Stimulated activated CD4-positive, alpha-beta T cell treated with anti-CD3 and anti-CD28 coated beads, Interleukin-12 subunit alpha, Interleukin-12 subunit beta, amount 100 ng/mL, for 4 hours (primary cell): Measurements from ENCODE around the gene FAM229A.
"Not testable (repeated sequence)": the region's sequence is repeated elsewhere in the genome, so short reads cannot be mapped to it uniquely, and the experiment has no call there.

Source experiments
- DNase-seq: peaks from one replicate; pipeline ENCODE4 v3.0.0-alpha.2; 2020

Gene FAM229A

DNA sequence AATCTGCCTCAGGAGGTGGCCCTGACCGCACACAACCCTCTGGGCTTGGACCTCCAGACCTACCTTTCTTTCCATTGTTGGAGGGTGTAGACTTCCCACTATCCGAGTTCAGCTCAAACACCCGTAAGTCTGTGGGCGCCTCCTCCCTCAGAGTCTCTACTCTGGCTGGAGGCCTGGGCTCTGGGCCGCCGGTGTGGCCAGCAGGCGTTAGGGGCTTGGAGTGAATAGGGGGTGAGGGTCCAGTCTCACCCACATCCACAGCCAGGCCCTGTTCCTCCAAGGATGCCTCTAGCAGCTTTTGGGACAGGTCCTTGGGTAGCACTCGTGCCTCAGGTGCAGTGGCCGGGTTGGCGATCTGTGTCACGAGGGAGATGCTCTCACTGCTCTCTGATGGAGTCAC is 13.9 kb upstream of the FAM229A start:
- no peak for DNase-seq

DNA sequence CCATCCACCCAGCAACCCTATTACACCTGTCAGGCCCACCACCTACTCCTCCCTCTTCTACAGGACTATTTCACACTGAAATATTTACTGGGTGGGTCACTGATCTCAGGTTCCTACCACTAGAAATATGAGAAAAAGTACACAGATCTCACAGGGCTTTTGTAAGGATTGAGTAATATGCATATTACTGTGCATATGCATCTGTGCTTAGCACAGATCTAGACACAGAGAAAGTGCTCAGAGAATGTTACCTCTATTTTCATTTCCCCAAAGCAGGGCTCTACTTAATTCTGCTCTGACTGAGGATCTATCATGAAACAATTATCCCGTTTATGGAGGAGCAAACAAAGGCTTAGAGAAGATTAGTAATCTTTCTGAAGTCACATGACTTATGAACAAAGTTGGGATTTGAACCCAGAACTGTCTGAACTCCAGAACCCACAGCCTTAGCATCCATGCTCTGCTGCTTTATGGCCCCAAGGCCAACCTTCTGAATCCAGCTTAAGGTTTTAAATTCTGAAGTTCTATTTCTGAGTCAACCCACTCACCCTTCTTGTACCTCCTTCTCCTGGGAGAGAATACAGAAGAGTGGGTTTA is 11.8 kb upstream of the FAM229A start:
- DNase-seq, result no peak

DNA sequence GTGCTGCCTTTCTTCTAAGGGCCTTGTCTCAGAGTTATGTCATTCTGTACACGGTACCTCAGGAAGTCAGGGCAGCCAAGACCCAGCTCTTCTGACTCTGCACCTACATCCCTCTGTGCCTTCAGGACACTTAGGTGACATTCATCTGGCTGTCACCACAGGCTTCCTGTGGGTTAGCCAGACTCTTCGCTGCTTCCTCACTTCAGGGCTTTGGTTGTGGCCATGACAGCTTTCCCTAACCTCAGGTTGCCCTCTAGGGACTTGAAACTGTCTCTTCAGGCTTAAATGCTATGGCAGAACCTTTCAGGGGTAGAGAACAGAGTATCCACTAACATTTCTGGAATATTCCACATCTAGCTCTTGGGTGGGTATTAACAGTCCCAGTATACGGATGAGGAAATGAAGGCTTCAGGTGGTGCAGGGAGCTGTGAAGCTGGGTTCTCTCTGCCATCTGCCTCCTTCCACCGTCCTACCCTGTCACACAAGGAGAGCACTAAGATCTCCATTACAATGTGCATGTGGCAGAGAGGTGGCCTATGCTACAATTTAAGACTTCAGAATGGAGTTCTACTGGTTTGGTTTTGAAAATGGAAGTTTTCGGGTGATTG is 10.0 kb upstream of the FAM229A start:
- no peak for DNase-seq

DNA sequence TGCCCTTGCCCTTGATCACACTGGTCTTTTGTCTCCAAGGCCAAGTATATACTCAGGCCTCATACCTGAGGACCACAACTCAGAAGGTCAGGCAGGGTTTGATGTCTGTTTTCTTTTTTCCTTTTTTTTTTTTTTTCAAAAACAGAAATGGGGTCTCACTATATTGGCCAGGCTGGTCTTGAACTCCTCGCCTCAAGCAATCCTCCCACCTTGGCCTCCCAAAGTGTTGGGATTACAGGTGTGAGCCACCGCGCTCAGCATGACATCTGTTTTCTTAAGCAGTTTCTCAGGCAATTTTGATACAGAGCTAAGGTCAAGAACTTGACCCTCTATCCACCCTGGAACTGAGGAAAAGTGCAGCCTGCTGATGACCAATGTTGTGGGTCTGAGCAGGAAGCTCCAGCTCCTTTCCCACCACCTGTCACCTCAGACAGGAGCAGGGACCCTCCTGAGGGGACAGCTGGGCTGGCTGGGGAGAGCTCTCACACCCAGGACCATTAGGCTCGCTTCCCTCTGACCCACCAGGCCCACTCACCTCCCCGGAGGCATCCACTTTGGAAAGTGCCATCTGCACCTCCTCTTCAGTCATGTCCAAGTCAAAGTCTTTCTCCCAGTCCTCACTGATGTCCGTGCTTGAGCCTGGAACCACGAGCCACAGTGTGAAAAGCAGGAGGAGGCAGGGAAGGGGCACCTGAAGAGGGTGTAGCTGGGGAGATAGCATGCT is 5.8 kb upstream of the FAM229A start:
- DNase-seq, result no peak

DNA sequence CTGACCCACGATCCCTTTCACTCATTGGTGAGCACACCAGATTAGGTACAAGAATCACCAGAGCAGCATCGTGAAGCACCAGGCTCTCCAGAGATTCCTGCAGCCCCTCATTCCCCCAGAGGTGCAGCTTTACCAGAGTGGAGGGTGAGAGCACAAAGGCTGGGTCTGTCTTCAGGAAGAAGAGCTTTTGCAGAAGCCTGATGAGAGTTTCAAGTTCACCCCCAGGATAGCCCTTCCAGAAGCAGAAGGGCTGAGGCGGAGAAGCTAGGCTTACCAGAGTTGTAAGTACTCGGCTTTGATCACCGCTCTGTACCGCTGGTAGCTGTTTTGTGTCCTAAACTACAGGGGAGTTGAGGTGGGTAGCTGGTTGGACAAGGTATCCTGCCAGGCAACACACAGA is 3.2 kb upstream of the FAM229A start:
- DNase-seq, result no peak

DNA sequence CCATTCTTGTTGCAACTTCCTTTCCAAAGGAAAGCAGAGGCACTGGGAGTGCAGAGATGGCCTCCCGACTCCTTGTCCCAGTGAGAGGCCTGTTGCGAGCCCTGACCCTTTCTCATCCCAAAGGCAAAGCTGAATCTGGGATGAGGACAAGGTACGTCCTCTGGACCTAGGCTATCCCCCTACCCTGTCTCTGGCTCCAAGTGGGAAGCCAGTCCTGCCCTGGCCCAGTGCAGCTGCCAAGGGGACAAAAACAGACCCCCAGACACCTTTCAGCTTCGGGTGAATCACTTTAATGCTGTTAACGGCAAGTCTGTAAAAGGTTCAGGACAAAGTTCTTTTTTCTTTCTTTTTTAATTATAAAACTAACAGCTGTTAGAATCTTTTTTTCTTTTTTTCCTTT is 2.6 kb upstream of the FAM229A start:
- no peak for DNase-seq

DNA sequence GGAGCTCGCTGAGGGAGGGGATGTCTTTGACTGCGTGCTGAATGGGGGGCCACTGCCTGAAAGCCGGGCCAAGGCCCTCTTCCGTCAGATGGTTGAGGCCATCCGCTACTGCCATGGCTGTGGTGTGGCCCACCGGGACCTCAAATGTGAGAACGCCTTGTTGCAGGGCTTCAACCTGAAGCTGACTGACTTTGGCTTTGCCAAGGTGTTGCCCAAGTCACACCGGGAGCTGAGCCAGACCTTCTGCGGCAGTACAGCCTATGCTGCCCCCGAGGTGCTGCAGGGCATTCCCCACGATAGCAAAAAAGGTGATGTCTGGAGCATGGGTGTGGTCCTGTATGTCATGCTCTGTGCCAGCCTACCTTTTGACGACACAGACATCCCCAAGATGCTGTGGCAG is 1.4 kb upstream of the FAM229A start:
- DNase-seq, result no peak

DNA sequence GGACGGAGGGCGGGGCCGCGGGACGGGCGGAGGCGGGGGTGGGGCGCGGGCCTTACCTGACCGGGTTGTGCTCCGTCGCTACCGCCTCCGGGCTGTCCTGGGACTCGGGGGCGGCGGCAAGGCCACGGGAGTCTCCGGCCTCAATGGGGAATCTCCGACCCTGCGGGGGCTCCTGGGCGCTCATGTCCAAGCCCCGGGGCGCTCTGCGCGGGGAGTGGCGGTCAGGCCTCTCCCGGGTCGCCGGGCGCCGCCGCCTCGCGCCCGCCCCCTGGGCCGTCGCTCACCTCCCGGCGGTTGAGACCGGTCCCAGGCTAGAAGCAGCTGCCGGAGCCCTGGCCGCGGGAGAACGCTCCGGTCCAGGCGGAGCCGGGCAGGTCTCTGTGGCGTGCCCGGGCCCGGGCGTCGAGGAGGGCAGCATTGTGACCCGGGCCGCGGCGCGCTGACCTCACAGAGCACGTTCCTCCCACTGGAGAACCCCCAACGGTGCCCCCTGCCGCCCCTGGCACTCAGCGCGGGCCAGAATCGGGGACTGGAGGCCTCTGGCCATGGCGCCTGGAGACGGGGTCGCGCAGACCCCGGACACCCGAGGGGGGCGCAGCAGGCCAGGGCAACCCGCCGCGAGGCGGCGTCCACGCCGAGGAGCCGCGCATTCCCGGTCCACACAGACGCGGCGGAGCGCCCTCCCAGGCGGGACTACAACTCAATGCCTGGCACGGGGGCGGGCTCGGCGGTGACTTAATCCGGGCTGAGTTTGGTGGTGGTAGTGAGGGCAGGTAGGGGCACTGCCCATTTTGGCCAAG is 411 bp downstream of the FAM229A start:
- DNase-seq, result peak; percentile 32

DNA sequence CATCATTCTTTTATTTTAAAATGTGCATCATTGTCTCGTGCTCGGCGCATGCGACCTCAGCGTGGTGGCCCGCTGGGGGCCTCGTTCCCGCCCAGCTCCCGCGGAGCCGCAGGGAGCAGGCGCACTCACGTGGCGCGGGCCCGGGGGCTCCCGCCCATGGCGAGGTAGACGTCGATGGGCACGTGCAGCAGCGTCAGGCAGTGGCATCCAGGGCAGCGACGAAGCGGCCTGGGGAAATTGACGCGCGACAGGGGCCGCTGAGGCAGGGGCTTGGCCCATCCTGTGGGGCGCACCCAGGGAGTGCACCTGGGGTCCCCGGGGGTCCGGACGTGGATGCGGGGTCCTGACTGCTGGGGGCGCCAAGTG is 994 bp downstream of the FAM229A start:
- no peak for DNase-seq

DNA sequence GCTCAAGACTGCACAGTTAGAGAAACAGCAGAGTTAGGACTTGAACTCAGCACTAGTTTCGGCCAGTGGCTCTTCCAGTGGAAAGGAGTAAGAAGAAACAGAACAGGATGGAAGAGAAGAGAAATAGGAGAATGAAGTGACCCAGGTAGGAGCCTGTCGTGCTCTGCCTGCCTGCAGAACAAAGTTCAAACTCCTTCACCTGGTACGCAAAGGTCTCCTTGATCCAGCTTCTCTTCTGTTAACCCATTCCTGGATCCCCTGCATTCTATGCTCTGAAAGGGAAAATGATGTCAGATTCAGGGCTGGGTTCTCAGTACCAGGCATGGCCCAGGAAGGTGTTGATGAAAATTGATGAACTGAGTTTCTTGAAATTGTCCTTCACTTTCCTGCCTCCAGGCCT is 3.9 kb downstream of the FAM229A start:
- no peak for DNase-seq

DNA sequence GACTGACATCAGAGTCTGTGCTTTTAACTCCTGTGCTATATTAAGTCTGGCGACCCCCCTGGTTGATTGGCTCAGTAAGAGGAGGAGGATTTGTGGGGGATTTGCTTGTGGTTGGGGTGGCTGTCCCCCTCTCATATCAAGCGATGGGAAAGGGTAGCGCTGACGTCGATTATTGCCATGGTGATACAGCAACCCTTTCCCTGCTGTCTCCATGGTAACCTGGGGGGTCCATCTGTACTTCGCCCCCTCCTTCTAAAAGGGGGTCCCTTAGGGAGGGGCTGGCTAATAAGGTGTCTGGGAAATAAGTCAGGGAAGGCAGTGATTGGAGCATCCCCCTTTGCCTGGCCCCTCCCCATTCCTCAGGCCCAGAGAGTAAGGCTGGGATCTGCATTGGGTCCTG is 4.7 kb downstream of the FAM229A start:
- no peak for DNase-seq

DNA sequence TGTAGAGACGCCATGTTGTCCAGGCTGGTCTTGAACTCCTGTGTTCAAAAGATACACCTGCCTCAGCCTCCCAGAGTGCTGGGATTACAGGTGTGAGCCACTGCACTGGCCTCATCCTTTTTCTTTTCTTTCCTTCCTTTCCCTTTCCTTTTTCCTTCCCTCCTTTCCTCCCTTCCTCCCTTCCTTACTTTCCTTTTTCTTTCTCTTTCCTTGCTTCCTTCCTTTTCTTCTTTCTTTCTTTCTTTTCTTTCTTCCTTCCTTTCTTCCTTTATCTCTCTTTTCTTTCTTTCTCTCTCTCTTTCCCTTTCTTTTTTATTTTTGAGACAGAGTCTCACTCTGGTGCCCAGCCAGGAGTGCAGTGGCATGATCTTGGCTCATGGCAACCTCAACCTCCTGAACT is 5.8 kb downstream of the FAM229A start:
- no peak for DNase-seq

DNA sequence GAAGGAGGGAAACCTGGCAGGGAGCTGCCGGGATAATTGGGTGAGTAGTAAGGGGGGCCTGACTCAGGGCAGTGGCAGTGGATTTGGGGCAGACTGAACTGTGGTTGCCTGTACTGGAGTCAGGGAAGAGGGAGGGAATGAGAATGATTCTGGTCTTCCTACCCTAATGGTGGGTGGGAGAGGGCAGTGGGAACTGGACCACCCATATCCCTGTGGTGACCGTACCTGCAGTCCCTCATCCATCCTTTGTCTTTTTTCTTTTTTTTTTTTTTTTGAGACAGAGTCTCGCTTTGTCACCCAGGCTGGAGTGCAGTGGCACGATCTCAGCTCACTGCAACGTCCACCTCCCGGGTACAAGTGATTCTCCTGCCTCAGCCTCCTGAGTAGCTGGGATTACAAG is 6.5 kb downstream of the FAM229A start:
- not testable (repeated sequence) for DNase-seq

DNA sequence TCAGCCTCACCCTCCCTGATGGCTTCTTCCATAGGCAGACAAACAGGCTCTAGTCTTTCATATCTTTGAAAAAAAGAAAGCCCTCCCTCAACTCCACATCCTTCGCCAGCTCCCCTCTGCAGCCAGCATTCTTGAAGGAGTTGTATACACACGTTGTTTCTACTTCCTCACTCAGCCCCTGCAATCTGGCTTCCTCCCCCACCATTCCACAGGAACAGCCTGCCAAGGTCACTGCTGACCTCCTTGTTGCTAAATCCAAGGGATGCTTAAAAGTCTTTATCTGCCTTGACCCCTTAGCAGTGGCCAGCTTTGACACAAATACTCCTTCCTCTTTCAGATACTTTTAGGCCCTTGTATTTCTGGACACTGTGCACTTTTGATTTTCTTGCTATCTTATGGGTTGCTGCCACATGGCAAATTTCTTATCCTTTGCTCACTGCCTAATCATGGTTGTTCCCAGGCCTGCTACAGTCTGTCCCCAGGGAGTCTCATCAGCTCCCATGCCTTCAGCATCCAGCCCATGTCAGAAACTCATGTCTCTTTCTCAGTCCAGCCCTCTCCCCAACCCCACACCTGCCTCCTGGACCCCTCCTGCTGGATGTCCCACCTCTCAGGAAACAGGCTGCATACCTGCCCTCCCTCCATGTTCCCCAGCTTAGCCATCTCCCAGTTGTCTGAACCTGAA is 8.3 kb downstream of the FAM229A start:
- DNase-seq, result no peak

DNA sequence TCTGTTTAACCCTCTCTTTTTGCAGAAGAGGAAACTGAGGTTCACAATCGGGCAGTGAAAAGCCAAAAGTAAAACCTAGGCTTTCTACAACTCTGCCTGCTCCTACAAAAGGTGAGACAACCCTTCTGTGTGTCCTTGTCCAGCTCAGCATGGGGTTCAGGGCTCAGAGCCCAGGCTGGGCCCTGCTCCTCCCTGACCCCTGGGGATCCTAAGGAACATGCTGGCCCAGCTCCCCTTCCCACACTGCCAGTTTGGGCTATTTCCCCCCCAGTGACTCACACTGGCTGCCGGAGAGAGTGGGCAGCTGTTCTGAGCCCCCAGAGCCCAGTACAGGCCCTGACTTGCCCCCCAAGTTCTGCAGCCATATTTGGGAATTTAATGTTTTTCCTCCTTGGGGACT is 8.9 kb downstream of the FAM229A start:
- no peak for DNase-seq

DNA sequence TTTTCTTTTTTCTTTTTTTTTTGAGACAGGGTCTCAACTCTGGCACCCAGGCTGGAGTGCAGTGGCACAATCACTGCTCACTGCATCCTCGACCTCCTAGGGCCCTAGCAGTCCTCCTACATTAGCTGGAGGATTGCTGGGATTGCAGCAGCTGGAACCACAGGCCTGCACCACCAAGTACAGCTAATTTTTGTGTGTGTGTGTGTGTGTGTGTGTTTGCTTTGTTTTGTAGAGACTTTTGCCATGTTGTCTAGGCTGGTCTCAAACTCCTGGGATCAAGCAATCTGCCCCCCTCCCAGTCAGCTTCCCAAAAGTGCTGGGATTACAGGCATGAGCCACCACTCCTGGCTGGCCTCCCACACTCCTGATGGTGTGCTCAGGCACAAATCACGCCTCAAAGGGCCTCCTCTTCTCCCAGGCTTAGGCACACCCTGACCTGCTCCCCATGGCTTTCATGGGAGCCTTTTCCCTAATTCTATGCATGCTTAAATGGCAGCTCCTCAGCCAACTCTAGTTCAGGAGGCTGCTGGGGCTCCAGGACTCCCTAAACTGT is 9.4 kb downstream of the FAM229A start:
- DNase-seq, result no peak

DNA sequence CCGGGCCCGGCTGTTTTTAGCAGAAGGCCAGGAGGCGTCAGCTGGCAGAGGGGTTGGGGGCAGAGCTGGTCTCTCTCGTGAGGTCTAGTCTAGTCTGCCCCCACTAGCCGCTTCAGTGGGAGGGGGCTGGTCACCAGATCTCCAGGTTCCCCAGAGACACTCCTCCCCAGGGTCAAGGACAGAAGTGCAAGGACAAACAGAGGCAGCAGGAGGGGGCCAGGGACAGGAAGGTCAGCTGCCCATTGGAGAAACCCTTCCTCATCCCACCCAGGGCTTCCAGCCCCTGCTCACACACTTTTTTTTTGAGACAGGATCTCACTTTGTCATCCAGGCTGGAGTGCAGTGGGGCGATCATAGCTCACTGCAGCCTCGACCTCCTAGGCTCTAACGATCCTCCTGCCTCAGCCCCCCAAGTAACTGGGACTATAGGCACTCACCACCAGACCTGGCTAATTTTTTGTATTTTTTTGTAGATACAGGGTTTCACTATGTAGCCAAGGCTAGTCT is 10.0 kb downstream of the FAM229A start:
- no peak for DNase-seq

DNA sequence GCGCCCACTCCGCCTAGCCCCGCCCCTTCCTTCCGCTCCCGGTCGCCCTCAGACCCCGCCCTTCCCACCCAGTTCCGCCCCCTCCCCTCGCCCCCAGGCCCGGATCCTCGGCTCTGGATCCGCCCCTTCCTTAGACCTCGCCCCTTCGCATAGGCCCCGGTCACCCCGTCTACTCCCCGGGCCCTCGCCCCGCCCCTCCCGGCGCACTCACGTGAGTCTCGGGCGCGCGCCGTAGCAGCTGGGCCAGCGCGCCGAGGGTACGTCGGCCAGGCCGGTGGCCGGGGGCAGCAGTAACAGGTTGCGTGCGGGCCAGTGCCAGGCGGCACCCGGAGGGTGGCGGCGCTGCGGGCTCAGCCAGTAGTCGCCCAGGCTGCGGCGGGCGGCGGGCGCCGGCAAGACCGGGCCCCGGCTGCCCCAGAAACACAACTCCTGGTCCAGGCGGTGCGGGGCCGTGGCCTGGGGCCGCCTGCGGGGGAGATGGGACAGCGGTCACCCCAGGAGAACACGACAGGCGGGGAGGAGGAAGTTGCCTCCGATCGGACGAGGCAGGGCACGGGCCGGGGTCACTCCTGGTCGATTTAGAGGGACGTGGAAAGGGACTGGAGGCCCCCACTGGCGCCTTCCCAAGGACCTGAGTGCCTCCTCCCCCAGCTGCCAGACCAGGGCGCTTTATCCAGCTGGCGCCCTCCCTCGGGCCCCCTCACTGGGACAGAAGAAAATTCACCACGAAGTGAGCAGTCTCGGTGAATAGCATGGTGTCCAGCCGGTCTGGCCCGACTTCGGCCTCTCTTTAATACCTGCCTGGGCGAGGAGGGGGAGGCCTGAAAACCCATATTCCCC is 10.7 kb downstream of the FAM229A start:
- peak; percentile 92 for DNase-seq

DNA sequence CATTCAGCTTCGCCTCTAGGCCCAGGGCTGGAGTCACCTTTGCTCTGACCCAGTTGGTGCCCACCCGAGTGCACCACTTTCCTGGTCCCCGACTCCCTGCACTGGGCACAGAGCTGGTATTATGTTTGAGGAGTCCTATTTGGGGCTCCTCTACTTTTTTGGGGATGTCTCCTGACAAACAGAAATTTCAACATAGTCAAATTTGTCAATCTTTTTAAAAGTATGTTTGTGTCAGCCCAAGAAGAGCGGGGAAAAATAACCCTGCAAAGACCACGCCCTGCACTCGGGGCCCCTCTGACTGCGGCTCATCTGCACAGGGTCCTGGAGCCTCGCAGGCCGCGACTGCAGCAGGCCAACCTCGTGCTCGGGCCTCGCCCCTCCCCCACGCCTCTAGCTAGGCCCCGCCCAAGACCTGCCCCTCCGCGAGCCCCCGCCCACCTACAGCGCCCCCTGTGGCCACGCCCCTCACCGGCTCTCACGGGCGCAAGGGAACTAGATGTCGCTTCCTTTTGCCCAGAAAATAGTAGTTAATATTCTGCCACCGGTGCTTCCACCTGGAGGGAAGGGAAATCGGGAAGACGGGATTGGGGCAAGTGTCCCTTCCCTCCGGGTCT is 11.4 kb downstream of the FAM229A start:
- peak; percentile 79 for DNase-seq

DNA sequence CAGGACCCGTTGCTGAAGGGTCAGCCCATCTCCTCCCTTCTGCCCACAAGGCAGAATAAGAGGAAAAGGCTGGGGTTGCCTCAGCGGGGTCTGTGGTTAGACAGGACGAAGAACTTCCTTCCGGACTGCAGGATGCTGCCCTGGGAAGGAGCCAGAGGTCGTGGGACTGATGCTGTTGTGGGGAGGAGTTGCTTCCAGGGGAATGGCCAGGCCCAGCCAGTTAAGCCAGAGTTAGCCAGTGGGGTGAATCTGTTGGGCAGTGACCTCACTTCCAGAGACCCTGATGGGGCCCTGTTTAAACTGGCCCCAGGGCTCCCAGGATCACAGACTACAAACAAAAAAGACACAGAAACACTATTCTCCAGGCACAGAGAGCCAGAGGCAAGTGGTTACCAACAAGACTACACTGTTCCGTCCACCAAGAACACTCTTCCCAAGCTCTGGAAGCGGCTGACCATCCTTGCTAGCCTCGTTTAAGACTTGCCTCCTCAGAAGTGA is 13.0 kb downstream of the FAM229A start:
- no peak for DNase-seq

DNA sequence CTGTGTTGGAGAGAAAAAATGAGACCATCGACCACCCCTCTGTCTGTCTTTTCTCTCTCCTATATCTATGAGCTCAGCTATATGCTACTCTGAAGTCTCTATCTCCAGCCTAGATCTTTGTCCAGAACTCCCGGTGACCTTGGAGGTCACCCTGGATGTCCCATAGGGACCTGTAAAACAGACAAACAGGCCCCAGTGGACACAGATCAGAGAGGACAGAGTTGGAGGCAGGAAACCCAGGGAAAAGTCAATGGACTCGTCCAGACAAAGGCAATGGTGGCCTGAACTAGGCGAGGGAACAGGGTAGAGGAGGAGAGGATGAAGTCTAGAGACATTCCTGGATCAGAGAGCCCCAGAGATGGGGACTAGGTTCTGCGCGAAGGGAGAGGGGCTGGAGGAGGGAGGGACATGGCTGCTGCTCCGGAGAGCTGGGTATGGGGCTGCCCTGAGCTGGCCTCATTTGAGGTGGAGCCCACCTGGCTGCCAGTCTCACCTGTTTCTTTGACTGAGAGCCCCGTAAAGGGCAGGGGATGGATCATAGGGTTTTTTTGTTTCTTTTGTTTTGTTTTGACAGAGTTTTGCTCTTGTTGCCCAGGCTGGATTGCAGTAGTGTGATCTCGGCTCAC is 15.6 kb downstream of the FAM229A start:
- DNase-seq, result no peak
